ENCODE data around the gene BNIPL.
A peak's percentile ranks its signal among the peaks of the same experiment; 100 is the strongest.

BNIPL gene

GRCh38 chr1:151059109-151060006 lies 23.0 kb downstream of the BNIPL start, which contains the start of gene CDC42SE1:
TSS of gene CDC42SE1 (minus strand) at chr1:151059622. CDS start at chr1:151055730, 3,892 bp downstream.
- DNase-seq, result peak; percentile 79

- no peak for DNase-seq
Measured at GRCh38 chr1:151060007-151060656, 23.7 kb downstream of the BNIPL start, which contains the start of gene MLLT11. TSS of gene MLLT11 (plus strand) at chr1:151060397. CDS start at chr1:151067225, 6,828 bp downstream.

GRCh38 chr1:151060657-151061421 lies 24.5 kb downstream of the BNIPL start:
- DNase-seq, result no peak

GRCh38 chr1:151061704-151062103 lies 25.3 kb downstream of the BNIPL start:
- DNase-seq, result no peak

GRCh38 chr1:151062741-151063371 lies 26.5 kb downstream of the BNIPL start:
- no peak for DNase-seq

- no peak for DNase-seq
Measured at GRCh38 chr1:151065089-151065645, 28.8 kb downstream of the BNIPL start.

- no peak for DNase-seq
Measured at GRCh38 chr1:151067185-151067584, 30.8 kb downstream of the BNIPL start.

- no peak for DNase-seq
Measured at GRCh38 chr1:151069103-151069486, 32.7 kb downstream of the BNIPL start.

- peak; percentile 79 for DNase-seq
Measured at GRCh38 chr1:151070474-151071276, 34.3 kb downstream of the BNIPL start, which contains the start of gene GABPB2. TSS of gene GABPB2 (plus strand) at chr1:151070761. CDS start at chr1:151088190, 17,429 bp downstream.

GRCh38 chr1:151072224-151072623 lies 35.8 kb downstream of the BNIPL start:
- no peak for DNase-seq

GRCh38 chr1:151085953-151086559 lies 49.7 kb downstream of the BNIPL start:
- no peak for DNase-seq

Measured in activated effector memory CD4-positive, alpha-beta T cell treated with Interleukin-2 at 50 U/mL for 16 hours (primary cell).